ENCODE results near the gene ARMC3. TPM values are rescaled to one million over a fixed set of nuclear protein-coding genes. Genes with fewer than 3 reads are reported as not detected.

Gene ARMC3
- total RNA-seq, 1 experiment from 2014 or later = 0.28 TPM

DNA sequence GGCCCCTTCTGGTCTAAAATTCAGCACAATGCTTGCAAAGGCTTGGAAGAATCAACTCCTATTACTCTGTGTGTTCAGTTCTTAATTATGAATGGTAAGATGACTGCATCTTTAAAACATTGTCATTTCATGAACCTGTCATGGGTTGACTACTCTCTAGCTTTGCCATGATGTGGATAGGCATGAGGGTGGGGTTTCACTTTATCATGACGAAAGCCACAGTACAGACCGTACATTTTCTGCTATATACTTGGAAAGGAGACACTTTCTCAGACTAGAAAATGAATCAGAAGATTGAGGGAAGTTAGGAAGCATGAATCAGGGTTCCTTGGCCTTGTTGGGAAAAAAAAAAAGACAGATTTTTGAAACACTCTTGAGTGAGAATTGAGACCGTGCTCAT lies 147.8 kb downstream of the ARMC3 start:
- Mint-ChIP-seq H3K9me3 (no peaks in the 10 kb centered on the region), H3K4me1 (peaks cover 8% of the 10 kb centered on the region), H3K27me3 (ENCODE audit: low read depth) (no peaks in the 10 kb centered on the region), H3K36me3 (no peaks in the 10 kb centered on the region), H3K27ac (no peak overlapping the region), H3K4me3 (no peak overlapping the region)
- ChIA-PET POLR2A (no interaction called here), CTCF (no interaction called here)
- TF ChIP-seq, protein P1, sequence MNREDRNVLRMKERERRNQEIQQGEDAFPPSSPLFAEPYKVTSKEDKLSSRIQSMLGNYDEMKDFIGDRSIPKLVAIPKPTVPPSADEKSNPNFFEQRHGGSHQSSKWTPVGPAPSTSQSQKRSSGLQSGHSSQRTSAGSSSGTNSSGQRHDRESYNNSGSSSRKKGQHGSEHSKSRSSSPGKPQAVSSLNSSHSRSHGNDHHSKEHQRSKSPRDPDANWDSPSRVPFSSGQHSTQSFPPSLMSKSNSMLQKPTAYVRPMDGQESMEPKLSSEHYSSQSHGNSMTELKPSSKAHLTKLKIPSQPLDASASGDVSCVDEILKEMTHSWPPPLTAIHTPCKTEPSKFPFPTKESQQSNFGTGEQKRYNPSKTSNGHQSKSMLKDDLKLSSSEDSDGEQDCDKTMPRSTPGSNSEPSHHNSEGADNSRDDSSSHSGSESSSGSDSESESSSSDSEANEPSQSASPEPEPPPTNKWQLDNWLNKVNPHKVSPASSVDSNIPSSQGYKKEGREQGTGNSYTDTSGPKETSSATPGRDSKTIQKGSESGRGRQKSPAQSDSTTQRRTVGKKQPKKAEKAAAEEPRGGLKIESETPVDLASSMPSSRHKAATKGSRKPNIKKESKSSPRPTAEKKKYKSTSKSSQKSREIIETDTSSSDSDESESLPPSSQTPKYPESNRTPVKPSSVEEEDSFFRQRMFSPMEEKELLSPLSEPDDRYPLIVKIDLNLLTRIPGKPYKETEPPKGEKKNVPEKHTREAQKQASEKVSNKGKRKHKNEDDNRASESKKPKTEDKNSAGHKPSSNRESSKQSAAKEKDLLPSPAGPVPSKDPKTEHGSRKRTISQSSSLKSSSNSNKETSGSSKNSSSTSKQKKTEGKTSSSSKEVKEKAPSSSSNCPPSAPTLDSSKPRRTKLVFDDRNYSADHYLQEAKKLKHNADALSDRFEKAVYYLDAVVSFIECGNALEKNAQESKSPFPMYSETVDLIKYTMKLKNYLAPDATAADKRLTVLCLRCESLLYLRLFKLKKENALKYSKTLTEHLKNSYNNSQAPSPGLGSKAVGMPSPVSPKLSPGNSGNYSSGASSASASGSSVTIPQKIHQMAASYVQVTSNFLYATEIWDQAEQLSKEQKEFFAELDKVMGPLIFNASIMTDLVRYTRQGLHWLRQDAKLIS (CRISPR knock-in tag; IDR thresholded peaks at IDR 0.05; ENCODE audit: borderline replicate concordance) = no peak
- TF ChIP-seq ZNF416 (CRISPR knock-in tag; IDR thresholded peaks at IDR 0.05) (no peak), SMAD3 (CRISPR knock-in tag; IDR thresholded peaks at IDR 0.05; ENCODE audit: borderline replicate concordance) (no peak), NFATC4 (CRISPR knock-in tag; IDR thresholded peaks at IDR 0.05) (no peak), GABPB1 (CRISPR knock-in tag; IDR thresholded peaks at IDR 0.05) (no peak), ESRRA (CRISPR knock-in tag; IDR thresholded peaks at IDR 0.05; ENCODE audit: borderline replicate concordance) (no peak)
- TF ChIP-seq, protein P2, sequence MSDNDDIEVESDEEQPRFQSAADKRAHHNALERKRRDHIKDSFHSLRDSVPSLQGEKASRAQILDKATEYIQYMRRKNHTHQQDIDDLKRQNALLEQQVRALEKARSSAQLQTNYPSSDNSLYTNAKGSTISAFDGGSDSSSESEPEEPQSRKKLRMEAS (CRISPR knock-in tag; IDR thresholded peaks at IDR 0.05) = no peak
- ATAC-seq (no peak), DNase-seq (ENCODE audit: low spot score) (no peak)

DNA sequence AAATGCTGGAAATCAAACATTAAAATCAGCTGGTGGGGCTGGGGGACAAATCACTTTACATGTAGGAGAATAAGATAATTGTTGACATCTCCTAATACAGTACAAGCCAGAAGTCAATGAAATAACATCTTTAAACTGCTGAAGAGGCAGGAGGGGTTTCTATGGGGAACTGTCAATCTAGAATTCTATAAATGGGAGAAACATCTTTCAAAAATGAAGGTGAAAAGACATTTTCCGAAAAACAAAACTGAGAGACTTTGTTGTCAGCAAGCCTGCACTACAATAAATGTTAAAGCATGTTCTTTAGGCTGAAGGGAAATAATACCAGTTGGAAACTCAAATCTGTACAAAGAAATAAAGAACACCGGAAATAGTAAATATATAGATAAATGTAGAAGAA lies 150.3 kb downstream of the ARMC3 start:
- POLR2A ChIA-PET = no interaction called here
- H3K4me3 Mint-ChIP-seq = no peak overlapping the region
- no peaks in the 10 kb centered on the region for H3K27me3 Mint-ChIP-seq (ENCODE audit: low read depth)
- DNase-seq (ENCODE audit: low spot score) (no peak), ATAC-seq (no peak)
- CTCF ChIA-PET = no interaction called here
- peaks cover 8% of the 10 kb centered on the region for H3K4me1 Mint-ChIP-seq
- TF ChIP-seq HMGA2 (CRISPR knock-in tag; IDR thresholded peaks at IDR 0.05) (no peak), JAZF1 (CRISPR knock-in tag; IDR thresholded peaks at IDR 0.05) (no peak), CREB1 (CRISPR knock-in tag; IDR thresholded peaks at IDR 0.05) (no peak), ZNF317 (CRISPR knock-in tag; IDR thresholded peaks at IDR 0.05; ENCODE audit: borderline replicate concordance, low read depth) (no peak), ZNF138 (CRISPR knock-in tag; conservative IDR thresholded peaks at IDR 0.05) (no peak), NFATC4 (CRISPR knock-in tag; IDR thresholded peaks at IDR 0.05) (no peak), TP53 (CRISPR knock-in tag; IDR thresholded peaks at IDR 0.05) (no peak), CREM (CRISPR knock-in tag; IDR thresholded peaks at IDR 0.05) (no peak), ZBTB21 (CRISPR knock-in tag; IDR thresholded peaks at IDR 0.05; ENCODE audit: borderline replicate concordance) (no peak), NFYB (CRISPR knock-in tag; conservative IDR thresholded peaks at IDR 0.05; ENCODE audit: low read depth) (no peak), JUN (CRISPR knock-in tag; IDR thresholded peaks at IDR 0.05) (no peak), TEAD1 (CRISPR knock-in tag; IDR thresholded peaks at IDR 0.05) (no peak), RELA (CRISPR knock-in tag; IDR thresholded peaks at IDR 0.05; ENCODE audit: borderline replicate concordance) (no peak)
- H3K9me3 Mint-ChIP-seq = no peaks in the 10 kb centered on the region
- H3K27ac Mint-ChIP-seq = no peak overlapping the region
- no peaks in the 10 kb centered on the region for H3K36me3 Mint-ChIP-seq

DNA sequence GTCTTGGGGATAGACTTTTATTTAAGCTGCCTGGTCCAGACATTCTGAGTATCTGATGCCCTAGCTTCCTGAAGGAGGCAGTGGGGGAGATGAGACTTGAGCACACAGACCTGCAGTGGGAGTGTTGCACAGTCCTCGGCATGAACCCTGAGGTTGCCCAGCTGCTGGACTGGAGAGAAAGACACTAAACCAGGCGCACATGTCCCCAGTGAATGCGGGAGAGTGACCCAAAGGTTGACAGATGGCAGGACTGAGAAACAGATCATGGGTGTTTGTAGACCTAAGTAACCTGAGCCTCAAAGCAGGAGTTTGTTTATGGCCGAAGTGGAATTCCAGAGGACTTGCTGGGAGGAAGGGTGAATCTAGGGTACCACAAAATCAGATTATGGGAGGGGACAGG lies 151.8 kb downstream of the ARMC3 start:
- H3K4me1 Mint-ChIP-seq = peaks cover 8% of the 10 kb centered on the region
- no peak overlapping the region for H3K4me3 Mint-ChIP-seq
- TF ChIP-seq, protein P3, sequence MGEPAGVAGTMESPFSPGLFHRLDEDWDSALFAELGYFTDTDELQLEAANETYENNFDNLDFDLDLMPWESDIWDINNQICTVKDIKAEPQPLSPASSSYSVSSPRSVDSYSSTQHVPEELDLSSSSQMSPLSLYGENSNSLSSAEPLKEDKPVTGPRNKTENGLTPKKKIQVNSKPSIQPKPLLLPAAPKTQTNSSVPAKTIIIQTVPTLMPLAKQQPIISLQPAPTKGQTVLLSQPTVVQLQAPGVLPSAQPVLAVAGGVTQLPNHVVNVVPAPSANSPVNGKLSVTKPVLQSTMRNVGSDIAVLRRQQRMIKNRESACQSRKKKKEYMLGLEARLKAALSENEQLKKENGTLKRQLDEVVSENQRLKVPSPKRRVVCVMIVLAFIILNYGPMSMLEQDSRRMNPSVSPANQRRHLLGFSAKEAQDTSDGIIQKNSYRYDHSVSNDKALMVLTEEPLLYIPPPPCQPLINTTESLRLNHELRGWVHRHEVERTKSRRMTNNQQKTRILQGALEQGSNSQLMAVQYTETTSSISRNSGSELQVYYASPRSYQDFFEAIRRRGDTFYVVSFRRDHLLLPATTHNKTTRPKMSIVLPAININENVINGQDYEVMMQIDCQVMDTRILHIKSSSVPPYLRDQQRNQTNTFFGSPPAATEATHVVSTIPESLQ (CRISPR knock-in tag; IDR thresholded peaks at IDR 0.05) = no peak
- no peak for TF ChIP-seq SMAD4 (CRISPR knock-in tag; IDR thresholded peaks at IDR 0.05)
- H3K9me3 Mint-ChIP-seq = peaks cover 4% of the 10 kb centered on the region
- H3K27me3 Mint-ChIP-seq (ENCODE audit: low read depth) = no peaks in the 10 kb centered on the region
- H3K27ac Mint-ChIP-seq = no peak overlapping the region
- H3K36me3 Mint-ChIP-seq = no peaks in the 10 kb centered on the region
- POLR2A ChIA-PET = no interaction called here
- ATAC-seq (peak; percentile 43; the same call in 1 of the 2 replicates), DNase-seq (ENCODE audit: low spot score) (no peak)
- CTCF ChIA-PET = interaction anchor here (1.3 kb wide), 1 partner anchor 79 kb away, joined by 3 read pairs; no protein-coding TSS in a partner anchor
